ENCODE data around the gene TOMM20.

DNA sequence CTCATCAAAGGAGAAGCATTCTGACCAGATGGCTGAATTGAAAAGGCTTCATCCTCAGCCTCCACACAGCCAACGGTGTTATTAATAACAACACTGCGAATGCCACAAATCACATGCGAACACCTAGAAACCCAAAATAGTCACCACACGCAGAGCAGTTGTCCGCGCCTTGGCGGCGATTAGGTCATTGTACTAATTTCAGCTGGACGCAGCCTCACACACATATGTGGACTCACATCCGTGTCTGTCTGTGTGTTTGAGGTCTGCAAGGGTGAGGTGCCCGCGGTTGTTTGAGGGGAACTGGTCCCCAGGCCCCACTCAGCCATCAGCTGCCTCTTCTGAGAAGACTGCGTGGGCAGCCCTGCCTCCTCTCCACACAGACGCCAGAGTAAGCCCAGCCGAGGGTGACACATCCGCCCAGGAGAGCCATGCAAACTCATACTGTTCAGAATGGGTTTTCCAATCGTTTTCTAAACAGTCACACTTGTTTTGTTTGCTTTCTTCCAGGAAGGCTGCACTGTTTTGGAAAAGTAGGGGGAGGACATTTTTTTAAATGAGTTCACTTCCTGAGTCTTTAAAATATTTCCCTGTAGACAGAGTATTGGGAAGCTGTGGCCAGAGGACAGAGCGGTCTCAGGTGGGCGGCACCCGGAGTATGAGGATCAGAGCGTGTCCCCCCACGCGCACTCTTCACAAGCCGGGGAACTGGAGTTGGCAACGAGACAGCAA, 53.4 kb downstream of the TOMM20 start:
- TF ChIP-seq POLR2A (IDR thresholded peaks at IDR 0.05), result no peak
- TF ChIP-seq CTCF (IDR thresholded peaks at IDR 0.05), result no peak

Measured in suprapubic skin (tissue), 3 donors.